CD8-positive, alpha-beta memory T cell (primary cell): ENCODE data around the gene GLT1D1. TPM values are rescaled to one million over a fixed set of nuclear protein-coding genes. Genes with fewer than 3 reads are reported as not detected.

ENCODE experiments used
- CTCF ChIA-PET: fragments of 350-600 bp; sonication (Branson Sonifier 250); formaldehyde crosslinking; loops from one replicate; lab custom pipeline; 2021; ENCODE audit warnings: antibody characterized with exemption; lab: Charles Lee
- POLR2A ChIA-PET: fragments of 350-600 bp; sonication (Branson Sonifier 250); formaldehyde crosslinking; loops from one replicate; lab custom pipeline; 2021; ENCODE audit warnings: antibody characterized with exemption; lab: Charles Lee
- DNase-seq, 5 donors: peaks; one replicate each; pipeline versions ENCODE4 v3.0.0 to v3.0.0-alpha.2; 2020 to 2022; ENCODE audit warnings: mixed read lengths in 1 of 5
- H3K27ac ChIP-seq: one replicate; pipeline ENCODE4 v1.7.0; 2013; ENCODE audit warnings: low read depth, mild to moderate bottlenecking, low read length, moderate library complexity
- H3K27me3 ChIP-seq: 2 replicates; pipeline ENCODE4 v1.7.0; 2013; ENCODE audit warnings: low read length, mild to moderate bottlenecking; ENCODE audit not compliant: insufficient read depth, poor library complexity, severe bottlenecking
- H3K36me3 ChIP-seq: 2 replicates; pipeline ENCODE4 v1.7.0; 2013; ENCODE audit warnings: mild to moderate bottlenecking, low read length, moderate library complexity; ENCODE audit not compliant: insufficient read depth
- H3K4me1 ChIP-seq: 2 replicates; pipeline ENCODE4 v1.7.0; 2013; ENCODE audit warnings: mild to moderate bottlenecking, low read length, moderate library complexity; ENCODE audit not compliant: insufficient read depth
- H3K4me3 ChIP-seq: 2 replicates; pipeline ENCODE4 v1.7.0; 2013; ENCODE audit warnings: mild to moderate bottlenecking, low read length
- H3K9me3 ChIP-seq: 2 replicates; pipeline ENCODE4 v1.7.0; 2013; ENCODE audit warnings: mild to moderate bottlenecking, low read length
- H3K27ac Mint-ChIP-seq, 8 donors: one replicate each; pipeline ENCODE4 v1.8.0; 2020 to 2021; ENCODE audit warnings: mixed read lengths in 8 of 8, mild to moderate bottlenecking in 6 of 8, inconsistent platforms in 3 of 8, moderate library complexity in 3 of 8
- H3K27me3 Mint-ChIP-seq, 2 donors: one replicate each; pipeline ENCODE4 v1.8.0; 2020 to 2021; ENCODE audit warnings: mixed read lengths in 2 of 2, mild to moderate bottlenecking in 1 of 2, moderate library complexity in 1 of 2
- H3K36me3 Mint-ChIP-seq, 3 donors: one replicate each; pipeline ENCODE4 v1.8.0; 2020 to 2021; ENCODE audit warnings: mixed read lengths in 3 of 3, inconsistent platforms in 1 of 3, mild to moderate bottlenecking in 1 of 3
- H3K4me1 Mint-ChIP-seq, 3 donors: one replicate each; pipeline ENCODE4 v1.8.0; 2020 to 2021; ENCODE audit warnings: mixed read lengths in 3 of 3, inconsistent platforms in 1 of 3, mild to moderate bottlenecking in 1 of 3
- H3K4me3 Mint-ChIP-seq, 7 donors: one replicate each; pipeline ENCODE4 v1.8.0; 2020 to 2021; ENCODE audit warnings: mixed read lengths in 7 of 7, mild to moderate bottlenecking in 6 of 7, moderate library complexity in 4 of 7, inconsistent platforms in 2 of 7
- H3K9me3 Mint-ChIP-seq, 5 donors: one replicate each; pipeline ENCODE4 v1.8.0; 2020 to 2022; ENCODE audit warnings: mixed read lengths in 5 of 5, mild to moderate bottlenecking in 3 of 5, moderate library complexity in 2 of 5, inconsistent platforms in 1 of 5
- polyA plus RNA-seq: library from polyadenylated mRNA; unstranded; fragments of 300-500 nt; fragmentation: Illumina TruSeq; gene quantifications from one replicate; pipeline ENCODE4 v1.2.3, GENCODE V29; 2021
- total RNA-seq, 2 experiments: library from RNA; stranded (reverse); gene quantifications; one replicate each; pipeline ENCODE4 v1.2.3, GENCODE V29; 2021

GLT1D1 gene
- total and polyA plus RNA-seq, 3 experiments from 2014 or later: 0.22 to 0.24 (median 0.24) TPM

- peak in 3 of 5 donors; percentile 46 to 63 (median 51) for DNase-seq
- Histone ChIP-seq H3K36me3 (peaks cover 31% of the 10 kb centered on the region), H3K27me3 (no peaks in the 10 kb centered on the region), H3K4me1 (peaks cover 28% of the 10 kb centered on the region), H3K27ac (no peak overlapping the region), H3K4me3 (no peak overlapping the region), H3K9me3 (no peaks in the 10 kb centered on the region)
- POLR2A ChIA-PET: interaction anchor here (1.1 to 1.3 kb wide), 2 partner anchors 14 kb away, joined by 3 to 6 read pairs; partner anchors contain the start of gene SLC15A4
- peaks cover 3 to 71% (median 28%) of the 10 kb centered on the region in 3 donors for H3K36me3 Mint-ChIP-seq
- CTCF ChIA-PET: interaction anchor here (1.1 to 1.5 kb wide), 2 partner anchors 13 to 15 kb away, joined by 3 to 5 read pairs; no protein-coding TSS in a partner anchor
- peak overlapping the region; percentile 43 to 85 (median 76) for H3K4me3 Mint-ChIP-seq
- H3K9me3 Mint-ChIP-seq: no peaks in the 10 kb centered on the region
- H3K27ac Mint-ChIP-seq: peak overlapping the region; percentile 53 to 98 (median 94)
- H3K4me1 Mint-ChIP-seq: peaks cover 46 to 61% (median 58%) of the 10 kb centered on the region in 3 donors
- no peaks in the 10 kb centered on the region for H3K27me3 Mint-ChIP-seq
Observed at GRCh38 chr12:128810182-128811127, 42.8 kb upstream of the GLT1D1 start.

- Mint-ChIP-seq H3K9me3 (no peaks in the 10 kb centered on the region), H3K4me1 (peaks cover 57 to 70% (median 68%) of the 10 kb centered on the region in 3 donors), H3K4me3 (peak overlapping the region; percentile 43 to 85 (median 76)), H3K27me3 (no peaks in the 10 kb centered on the region), H3K27ac (peak overlapping the region; percentile 70 to 98 (median 88)), H3K36me3 (peaks cover 3 to 61% (median 26%) of the 10 kb centered on the region in 3 donors)
- Histone ChIP-seq H3K36me3 (peaks cover 31% of the 10 kb centered on the region), H3K27me3 (no peaks in the 10 kb centered on the region), H3K27ac (peak overlapping the region; percentile 1), H3K4me3 (no peak overlapping the region), H3K9me3 (no peaks in the 10 kb centered on the region), H3K4me1 (peaks cover 35% of the 10 kb centered on the region)
- CTCF ChIA-PET: interaction anchor here (0.6 kb wide), 1 partner anchor 10 kb away, joined by 3 read pairs; no protein-coding TSS in a partner anchor
- DNase-seq: peak in 1 of 5 donors; percentile 26
- POLR2A ChIA-PET: interaction anchor here (0.8 to 1.0 kb wide), 2 partner anchors 12 to 16 kb away, joined by 3 to 4 read pairs; partner anchors contain the start of gene SLC15A4
Observed at GRCh38 chr12:128811806-128812205, 41.5 kb upstream of the GLT1D1 start.

- H3K27me3 Mint-ChIP-seq: no peaks in the 10 kb centered on the region
- DNase-seq: no peak
- peak overlapping the region in 6 of 8 donors; percentile 5 to 93 (median 26) for H3K27ac Mint-ChIP-seq
- peaks cover 70 to 85% (median 84%) of the 10 kb centered on the region in 3 donors for H3K4me1 Mint-ChIP-seq
- H3K4me3 Mint-ChIP-seq: peak overlapping the region in 2 of 7 donors; percentile 28 to 43
- POLR2A ChIA-PET: no interaction called here
- Histone ChIP-seq H3K9me3 (no peaks in the 10 kb centered on the region), H3K36me3 (peaks cover 23% of the 10 kb centered on the region), H3K27me3 (no peaks in the 10 kb centered on the region), H3K27ac (no peak overlapping the region), H3K4me1 (peaks cover 46% of the 10 kb centered on the region), H3K4me3 (no peak overlapping the region)
- peaks cover 3 to 45% (median 22%) of the 10 kb centered on the region in 3 donors for H3K36me3 Mint-ChIP-seq
- H3K9me3 Mint-ChIP-seq: no peaks in the 10 kb centered on the region
- CTCF ChIA-PET: interaction anchor here (1.0 kb wide), 1 partner anchor 17 kb away, joined by 3 read pairs; no protein-coding TSS in a partner anchor
Observed at GRCh38 chr12:128813392-128813791, 39.9 kb upstream of the GLT1D1 start.

GRCh38 chr12:128813883-128814282 is 39.4 kb upstream of the GLT1D1 start:
- Histone ChIP-seq H3K27me3 (no peaks in the 10 kb centered on the region), H3K4me1 (peaks cover 49% of the 10 kb centered on the region), H3K36me3 (peaks cover 19% of the 10 kb centered on the region), H3K4me3 (no peak overlapping the region), H3K27ac (no peak overlapping the region), H3K9me3 (no peaks in the 10 kb centered on the region)
- ChIA-PET POLR2A (no interaction called here), CTCF (interaction anchor here (0.8 kb wide), 1 partner anchor 16 kb away, joined by 3 read pairs; no protein-coding TSS in a partner anchor)
- H3K27me3 Mint-ChIP-seq: no peaks in the 10 kb centered on the region
- H3K27ac Mint-ChIP-seq: peak overlapping the region in 5 of 8 donors; percentile 17 to 93 (median 27)
- no peak overlapping the region for H3K4me3 Mint-ChIP-seq
- H3K4me1 Mint-ChIP-seq: peaks cover 75 to 90% (median 89%) of the 10 kb centered on the region in 3 donors
- no peaks in the 10 kb centered on the region for H3K9me3 Mint-ChIP-seq
- peaks cover 3 to 43% (median 20%) of the 10 kb centered on the region in 3 donors for H3K36me3 Mint-ChIP-seq
- DNase-seq: no peak

- H3K27ac ChIP-seq: no peak overlapping the region
- H3K9me3 ChIP-seq: no peaks in the 10 kb centered on the region
- no peak overlapping the region for H3K4me3 ChIP-seq
- peaks cover 49% of the 10 kb centered on the region for H3K4me1 ChIP-seq
- CTCF ChIA-PET: interaction anchor here (0.8 kb wide), 1 partner anchor 17 kb away, joined by 3 read pairs; no protein-coding TSS in a partner anchor
- POLR2A ChIA-PET: no interaction called here
- Mint-ChIP-seq H3K27ac (peak overlapping the region in 6 of 8 donors; percentile 21 to 94 (median 44)), H3K4me1 (peaks cover 74 to 92% (median 91%) of the 10 kb centered on the region in 3 donors), H3K9me3 (no peaks in the 10 kb centered on the region), H3K36me3 (peaks cover 3 to 39% (median 18%) of the 10 kb centered on the region in 3 donors), H3K4me3 (peak overlapping the region in 3 of 7 donors; percentile 4 to 46 (median 7)), H3K27me3 (no peaks in the 10 kb centered on the region)
- H3K27me3 ChIP-seq: no peaks in the 10 kb centered on the region
- peaks cover 18% of the 10 kb centered on the region for H3K36me3 ChIP-seq
- DNase-seq: no peak
Observed at GRCh38 chr12:128814411-128815261, 38.6 kb upstream of the GLT1D1 start.

- Mint-ChIP-seq H3K36me3 (peaks cover 3 to 40% (median 18%) of the 10 kb centered on the region in 3 donors), H3K4me1 (peaks cover 73 to 92% (median 91%) of the 10 kb centered on the region in 3 donors), H3K27me3 (no peaks in the 10 kb centered on the region), H3K27ac (peak overlapping the region in 7 of 8 donors; percentile 17 to 83 (median 66)), H3K9me3 (no peaks in the 10 kb centered on the region), H3K4me3 (peak overlapping the region in 5 of 7 donors; percentile 25 to 32 (median 31))
- no peak overlapping the region for H3K4me3 ChIP-seq
- ChIA-PET POLR2A (no interaction called here), CTCF (no interaction called here)
- DNase-seq: no peak
- H3K9me3 ChIP-seq: no peaks in the 10 kb centered on the region
- H3K4me1 ChIP-seq: peaks cover 51% of the 10 kb centered on the region
- H3K27me3 ChIP-seq: no peaks in the 10 kb centered on the region
- H3K27ac ChIP-seq: no peak overlapping the region
- peaks cover 25% of the 10 kb centered on the region for H3K36me3 ChIP-seq
Observed at GRCh38 chr12:128815779-128816642, 37.3 kb upstream of the GLT1D1 start.

- H3K36me3 ChIP-seq: peaks cover 25% of the 10 kb centered on the region
- no peak overlapping the region for H3K27ac ChIP-seq
- no peaks in the 10 kb centered on the region for H3K27me3 Mint-ChIP-seq
- no peak overlapping the region for H3K4me3 ChIP-seq
- no peak for DNase-seq
- H3K9me3 Mint-ChIP-seq: no peaks in the 10 kb centered on the region
- POLR2A ChIA-PET: no interaction called here
- H3K27ac Mint-ChIP-seq: peak overlapping the region in 1 of 8 donors; percentile 23
- H3K27me3 ChIP-seq: no peaks in the 10 kb centered on the region
- H3K4me1 ChIP-seq: peaks cover 51% of the 10 kb centered on the region
- H3K4me1 Mint-ChIP-seq: peaks cover 73 to 92% (median 91%) of the 10 kb centered on the region in 3 donors
- H3K9me3 ChIP-seq: no peaks in the 10 kb centered on the region
- H3K36me3 Mint-ChIP-seq: peaks cover 3 to 41% (median 18%) of the 10 kb centered on the region in 3 donors
- peak overlapping the region in 2 of 7 donors; percentile 32 to 34 for H3K4me3 Mint-ChIP-seq
- CTCF ChIA-PET: no interaction called here
Observed at GRCh38 chr12:128816643-128816920, 36.7 kb upstream of the GLT1D1 start.
